Caco-2 (cell line): ENCODE data around the gene AQP6. TPM values are rescaled to one million over a fixed set of nuclear protein-coding genes. Genes with fewer than 3 reads are reported as not detected.

Source experiments
- BruUV-seq: library from RNA; stranded (reverse); fragments of 400-500 nt; replicated peaks from 2 replicates; lab custom pipeline; 2021; lab: Mats Ljungman, UMichigan
- CTCF ChIA-PET: fragments of 300-600 bp; sonication (Branson Sonifier 250); formaldehyde crosslinking; loops from one replicate; lab custom pipeline; 2022; ENCODE audit warnings: antibody characterized with exemption; lab: Charles Lee
- POLR2A ChIA-PET: fragments of 300-600 bp; sonication (Branson Sonifier 250); formaldehyde crosslinking; loops from one replicate; lab custom pipeline; 2022; ENCODE audit warnings: antibody characterized with exemption; lab: Charles Lee
- DNase-seq, 2 experiments: peaks; one replicate each; pipeline versions ENCODE4 v3.0.0 to v3.0.0-alpha.2; 2020 to 2022
- H3K27me3 ChIP-seq: replicated peaks from 2 replicates; pipeline ENCODE4 v1.6.0; 2011; ENCODE audit warnings: low read length; ENCODE audit not compliant: control insufficient read depth, insufficient read depth
- H3K36me3 ChIP-seq: 2 replicates; pipeline ENCODE4 v1.5.1; 2011; ENCODE audit warnings: low read length; ENCODE audit not compliant: control insufficient read depth, insufficient read depth
- H3K4me1 ChIP-seq: fragments of 250-450 bp; sonication (Bioruptor Pico); 2 replicates; pipeline ENCODE4 v1.5.1; 2020; ENCODE audit warnings: mild to moderate bottlenecking
- H3K4me3 ChIP-seq: 2 replicates; pipeline ENCODE4 v1.5.1; 2011; ENCODE audit warnings: low read depth, mild to moderate bottlenecking, control low read depth, low read length
- H3K9me3 ChIP-seq: fragments of 250-450 bp; sonication (Bioruptor Pico); 2 replicates; pipeline ENCODE4 v1.5.1; 2020; ENCODE audit warnings: mild to moderate bottlenecking, moderate library complexity
- H3K27ac Mint-ChIP-seq: one replicate; pipeline ENCODE4 v1.8.0; 2022; ENCODE audit warnings: mixed read lengths; ENCODE audit not compliant: unreplicated experiment
- H3K27me3 Mint-ChIP-seq: one replicate; pipeline ENCODE4 v1.8.0; 2022; ENCODE audit warnings: mixed read lengths; ENCODE audit not compliant: insufficient read depth, unreplicated experiment
- H3K36me3 Mint-ChIP-seq: one replicate; pipeline ENCODE4 v1.8.0; 2022; ENCODE audit warnings: mild to moderate bottlenecking, mixed read lengths; ENCODE audit not compliant: insufficient read depth, unreplicated experiment
- H3K4me1 Mint-ChIP-seq: one replicate; pipeline ENCODE4 v1.8.0; 2022; ENCODE audit warnings: low read depth, mixed read lengths; ENCODE audit not compliant: unreplicated experiment
- H3K4me3 Mint-ChIP-seq: one replicate; pipeline ENCODE4 v1.8.0; 2022; ENCODE audit warnings: mild to moderate bottlenecking, moderate library complexity, mixed read lengths; ENCODE audit not compliant: unreplicated experiment
- H3K9me3 Mint-ChIP-seq: one replicate; pipeline ENCODE4 v1.8.0; 2022; ENCODE audit warnings: mixed read lengths; ENCODE audit not compliant: unreplicated experiment
- CTCF ChIP-seq, 2 experiments: fragments of 200-600 bp in 1 of 2; IDR thresholded peaks; 1 replicate in 1 of 2; 2 replicates in 1 of 2; pipeline versions ENCODE4 v1.5.1 to v1.8.0; 2011 to 2022; ENCODE audit warnings: antibody characterized with exemption in 1 of 2, control low read depth in 1 of 2, inconsistent platforms in 1 of 2, low read depth in 1 of 2, low read length in 1 of 2, mild to moderate bottlenecking in 1 of 2, moderate library complexity in 1 of 2; ENCODE audit not compliant: insufficient read depth in 1 of 2, severe bottlenecking in 1 of 2, unreplicated experiment in 1 of 2
- intact Hi-C: fragments of 100-400 bp; cut with micrococcal nuclease; formaldehyde crosslinking; loops from one replicate; pipeline ENCODE4 v1.10.0; 2022; ENCODE audit not compliant: unreplicated experiment
- total RNA-seq: library from RNA; stranded (reverse); gene quantifications from 2 replicates; pipeline ENCODE4 v1.2.3, GENCODE V29; 2022

AQP6 gene
- total RNA-seq, 1 experiment from 2014 or later: not detected

- ChIA-PET CTCF (interaction anchor here (0.6 to 1.0 kb wide), 2 partner anchors 8 to 35 kb away, joined by 3 to 6 read pairs; no protein-coding TSS in a partner anchor), POLR2A (no interaction called here)
- no peaks in the 10 kb centered on the region for H3K9me3 Mint-ChIP-seq
Observed at GRCh38 chr12:49932023-49932422, 40.7 kb upstream of the AQP6 start.

DNA sequence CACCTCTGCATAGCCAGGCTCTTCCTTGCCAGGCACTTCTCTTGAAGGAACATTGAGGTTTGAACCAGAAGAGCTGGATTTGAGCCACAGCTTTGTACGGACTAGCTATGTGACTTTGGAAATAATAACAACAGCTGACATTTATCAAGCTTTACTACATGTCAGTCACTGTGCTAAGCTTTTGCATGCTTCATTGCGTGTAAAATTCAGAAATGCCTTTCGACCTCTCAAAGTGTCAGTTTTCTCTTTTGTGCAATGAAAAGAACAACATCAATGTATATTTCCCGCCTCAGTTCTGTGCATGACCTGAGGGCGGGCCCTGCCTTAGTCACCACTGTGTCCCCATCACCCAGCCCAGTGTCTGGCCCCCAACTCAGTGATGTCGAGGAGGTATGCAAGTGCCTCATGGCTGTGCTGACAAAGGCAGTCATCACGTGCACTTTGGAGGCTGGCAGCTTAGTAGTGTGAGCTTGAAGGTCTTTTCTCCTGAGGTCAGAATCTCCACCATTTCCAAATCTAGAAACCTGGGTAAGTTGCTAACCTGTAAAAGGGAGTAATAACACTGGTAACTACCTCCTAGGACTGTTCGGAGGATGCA is 40.1 kb upstream of the AQP6 start:
- no peak for TF ChIP-seq CTCF (IDR thresholded peaks at IDR 0.05; ENCODE audit: insufficient read depth in 1 of 2, low read depth in 1 of 2, low read length in 1 of 2, severe bottlenecking in 1 of 2, unreplicated experiment in 1 of 2)
- no peak for DNase-seq
- H3K4me3 ChIP-seq: no peak overlapping the region
- H3K27me3 ChIP-seq: no peaks in the 10 kb centered on the region
- no TSS peak for BruUV-seq
- H3K36me3 ChIP-seq: no peaks in the 10 kb centered on the region
- Mint-ChIP-seq H3K27me3 (no peaks in the 10 kb centered on the region), H3K9me3 (no peaks in the 10 kb centered on the region), H3K27ac (no peak overlapping the region), H3K4me3 (no peak overlapping the region), H3K4me1 (no peaks in the 10 kb centered on the region), H3K36me3 (no peaks in the 10 kb centered on the region)
- H3K4me1 ChIP-seq: no peaks in the 10 kb centered on the region
- intact Hi-C loops: no loop called here
- CTCF ChIA-PET: interaction anchor here (0.6 to 1.0 kb wide), 3 partner anchors 7 to 66 kb away, joined by 3 to 6 read pairs (median 3); no protein-coding TSS in a partner anchor
- H3K9me3 ChIP-seq: no peaks in the 10 kb centered on the region
- POLR2A ChIA-PET: no interaction called here

More at GRCh38 chr12:49932023-49932422, 40.7 kb upstream of the AQP6 start:
- TF ChIP-seq CTCF (IDR thresholded peaks at IDR 0.05; ENCODE audit: insufficient read depth in 1 of 2, low read depth in 1 of 2, low read length in 1 of 2, severe bottlenecking in 1 of 2, unreplicated experiment in 1 of 2): no peak
- Histone ChIP-seq H3K27me3 (no peaks in the 10 kb centered on the region), H3K36me3 (no peaks in the 10 kb centered on the region), H3K4me3 (no peak overlapping the region), H3K9me3 (no peaks in the 10 kb centered on the region), H3K4me1 (no peaks in the 10 kb centered on the region)
- BruUV-seq: no TSS peak
- no peak for DNase-seq
- H3K4me1 Mint-ChIP-seq: no peaks in the 10 kb centered on the region
- no peaks in the 10 kb centered on the region for H3K27me3 Mint-ChIP-seq
- no peaks in the 10 kb centered on the region for H3K36me3 Mint-ChIP-seq
- no peak overlapping the region for H3K27ac Mint-ChIP-seq
- H3K4me3 Mint-ChIP-seq: no peak overlapping the region
- intact Hi-C loops: no loop called here

DNA sequence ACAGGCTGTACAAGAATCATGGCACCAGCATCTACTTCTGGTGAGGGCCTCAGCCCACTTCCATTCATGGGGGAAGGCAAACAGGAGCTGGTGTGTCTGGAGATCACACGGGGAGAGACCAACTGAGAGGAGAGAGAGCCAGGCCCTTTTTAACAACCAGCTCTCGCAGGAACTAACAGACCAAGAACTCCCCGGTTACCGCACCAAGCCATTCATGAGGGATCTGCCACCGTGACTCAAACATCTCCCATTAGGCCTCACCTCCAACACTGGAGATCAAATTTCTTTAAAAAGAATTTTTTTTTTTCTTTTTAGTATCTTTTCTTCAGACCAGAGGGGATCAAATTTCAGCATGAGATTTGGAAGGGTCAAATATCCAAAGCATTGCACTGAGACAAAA is 39.0 kb upstream of the AQP6 start:
- ChIA-PET POLR2A (interaction anchor here (0.7 kb wide), 1 partner anchor 315 kb away, joined by 11 read pairs; no protein-coding TSS in a partner anchor), CTCF (interaction anchor here (0.7 kb wide), 1 partner anchor 33 kb away, joined by 4 read pairs; no protein-coding TSS in a partner anchor)
- H3K27me3 Mint-ChIP-seq: no peaks in the 10 kb centered on the region
- H3K36me3 Mint-ChIP-seq: no peaks in the 10 kb centered on the region
- no peak overlapping the region for H3K4me3 Mint-ChIP-seq
- TF ChIP-seq CTCF (IDR thresholded peaks at IDR 0.05; ENCODE audit: insufficient read depth in 1 of 2, low read depth in 1 of 2, low read length in 1 of 2, severe bottlenecking in 1 of 2, unreplicated experiment in 1 of 2): no peak
- H3K27me3 ChIP-seq: no peaks in the 10 kb centered on the region
- no peak for DNase-seq
- no peak overlapping the region for H3K4me3 ChIP-seq
- no peaks in the 10 kb centered on the region for H3K9me3 Mint-ChIP-seq
- H3K4me1 Mint-ChIP-seq: no peaks in the 10 kb centered on the region
- no TSS peak for BruUV-seq
- no peaks in the 10 kb centered on the region for H3K36me3 ChIP-seq
- H3K4me1 ChIP-seq: no peaks in the 10 kb centered on the region
- intact Hi-C loops: no loop called here
- no peak overlapping the region for H3K27ac Mint-ChIP-seq
- no peaks in the 10 kb centered on the region for H3K9me3 ChIP-seq
